ENCODE data around the gene ZCCHC10. TPM values are rescaled to one million over a fixed set of nuclear protein-coding genes. Genes with fewer than 3 reads are reported as not detected.

ZCCHC10 gene
- 10 to 100 TPM in 1 of 2 donors, 1 to 10 TPM in 1; 7.6 to 16.3 TPM for total RNA-seq

GRCh38 chr5:133025804-133026663, at the start of gene ZCCHC10:
ZCCHC10 (minus strand) TSS chr5:133026549; CDS start chr5:133026537, 12 bp downstream.

GRCh38 chr5:133051542-133052316, 25.4 kb upstream of the ZCCHC10 start, which contains the start of gene HSPA4:
HSPA4 (plus strand) TSS chr5:133052013; CDS start chr5:133052251, 238 bp downstream.

GRCh38 chr5:132963171-132964104, 62.9 kb downstream of the ZCCHC10 start, which contains the start of gene AFF4:
AFF4 (minus strand) TSS chr5:132963634; CDS start chr5:132937189, 26,445 bp downstream.

Small RNA genes lying within 50 kb of the gene (small RNA-seq; reads per million reads assigned to genes)
- gene AC113410.1, result 0 reads per million in 2 donors
- gene AC113410.3, result 0.06 to 0.21 reads per million in 2 donors
- 0 reads per million in 2 donors for gene ATP6V0E1P1
- gene RF00019, result 0 reads per million in 2 donors

Other genes starting within 250 kb of the ZCCHC10 start
- gene SEPTIN8, start 249.3 kb downstream of the ZCCHC10 start, total RNA-seq, result 10 to 100 TPM; 26.0 to 29.3 TPM
- not detected for gene SOWAHA, start 213.2 kb downstream of the ZCCHC10 start, total RNA-seq
- gene SHROOM1, start 195.9 kb downstream of the ZCCHC10 start, total RNA-seq, result 1 to 10 TPM in 1 of 2 donors, under 1 TPM in 1; 1.00 to 4.1 TPM
- gene GDF9, start 160.1 kb downstream of the ZCCHC10 start, total RNA-seq, result under 1 TPM; 0.33 to 0.34 TPM
- 100 to 1,000 TPM; 133 to 139 TPM for gene UQCRQ, start 159.9 kb downstream of the ZCCHC10 start, total RNA-seq
- gene LEAP2, start 152.9 kb downstream of the ZCCHC10 start, total RNA-seq, result under 1 TPM in 1 of 2 donors, not detected in 1; 0.67 TPM
- 10 to 100 TPM; 82.3 to 88.8 TPM for gene AFF4, start 62.9 kb downstream of the ZCCHC10 start, total RNA-seq
- gene HSPA4, start 25.5 kb upstream of the ZCCHC10 start, total RNA-seq, result 100 to 1,000 TPM; 134 to 187 TPM